NCI-H1048 (cell line): ENCODE measurements around the gene DLX2.

ENCODE experiments used
- DNase-seq: peaks from one replicate; lab custom pipeline; 2025; lab: John Stamatoyannopoulos, UW

Gene DLX2

GRCh38 chr2:172094294-172095145 is 8.2 kb downstream of the DLX2 start:
- DNase-seq: no peak

- DNase-seq: no peak
These were observed 9.0 kb downstream of the DLX2 start for GRCh38 chr2:172093416-172094293.

GRCh38 chr2:172092716-172093415 is 9.8 kb downstream of the DLX2 start:
- no peak for DNase-seq

GRCh38 chr2:172091761-172092566 is 10.7 kb downstream of the DLX2 start:
- no peak for DNase-seq

DNA sequence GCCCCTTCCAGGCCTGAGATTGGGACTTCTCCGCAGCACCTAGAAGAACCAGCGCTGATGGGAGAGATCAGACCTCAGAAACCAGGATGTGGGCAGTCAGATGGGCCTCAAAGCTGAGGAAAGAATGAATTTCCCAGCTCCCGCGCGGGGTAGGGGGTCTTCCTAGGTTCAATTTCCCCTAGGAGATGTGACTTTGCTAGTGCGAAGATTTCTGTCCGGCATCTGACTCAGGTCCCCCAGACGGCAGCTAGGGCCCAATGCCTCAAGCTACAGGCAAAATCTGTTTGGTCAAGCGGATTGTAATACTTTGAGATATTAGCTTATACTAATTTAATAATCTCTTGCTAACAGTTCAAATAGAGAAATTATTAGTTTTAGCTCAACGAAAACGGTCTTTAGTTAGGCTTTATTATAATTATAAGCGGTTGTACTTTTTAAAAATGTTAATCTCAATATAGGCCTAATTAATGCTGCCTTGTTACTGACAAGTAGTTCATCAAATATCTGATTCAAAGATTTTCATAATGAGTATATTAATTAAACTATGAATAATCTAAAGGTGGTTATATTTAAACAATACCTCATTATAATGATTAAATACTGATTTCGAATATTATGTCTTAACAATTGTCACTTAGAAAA is 11.6 kb downstream of the DLX2 start:
- DNase-seq: no peak

- no peak for DNase-seq
These were observed 12.4 kb downstream of the DLX2 start for GRCh38 chr2:172090044-172090961.

GRCh38 chr2:172089633-172090032 is 13.1 kb downstream of the DLX2 start:
- no peak for DNase-seq

- no peak for DNase-seq
These were observed 13.6 kb downstream of the DLX2 start for GRCh38 chr2:172089005-172089504.

- no peak for DNase-seq
These were observed 14.3 kb downstream of the DLX2 start for GRCh38 chr2:172088245-172089004.

- no peak for DNase-seq
These were observed 14.9 kb downstream of the DLX2 start for GRCh38 chr2:172087780-172088244.

DNA sequence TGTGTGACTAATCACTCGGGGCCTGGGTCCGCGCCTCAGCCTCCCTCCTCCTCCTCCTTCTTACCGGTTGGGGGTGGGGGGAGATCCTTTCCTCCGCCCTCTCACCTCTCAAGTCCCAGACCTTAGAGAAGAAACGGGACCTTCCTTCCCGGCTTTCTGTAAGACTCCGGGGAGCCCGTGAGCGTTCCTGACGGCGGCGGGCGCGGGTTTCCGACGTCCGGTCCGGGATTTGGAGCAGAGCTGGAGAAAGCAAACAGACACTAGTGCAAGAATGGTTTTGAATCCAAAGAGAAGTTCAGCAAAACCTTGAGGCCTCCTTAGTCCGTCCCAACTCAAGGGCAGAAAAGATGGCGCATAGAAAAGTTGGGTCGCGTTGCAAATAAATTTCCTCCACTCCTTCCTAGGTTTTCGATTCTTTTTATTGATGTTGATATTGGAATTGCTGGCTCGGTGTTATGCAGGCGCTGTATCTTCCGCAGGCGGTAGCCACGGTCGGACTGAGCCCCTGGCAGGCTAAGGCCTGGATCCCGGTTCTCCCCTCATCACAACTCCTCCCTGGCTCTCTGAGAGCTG is 15.4 kb downstream of the DLX2 start:
- no peak for DNase-seq

DNA sequence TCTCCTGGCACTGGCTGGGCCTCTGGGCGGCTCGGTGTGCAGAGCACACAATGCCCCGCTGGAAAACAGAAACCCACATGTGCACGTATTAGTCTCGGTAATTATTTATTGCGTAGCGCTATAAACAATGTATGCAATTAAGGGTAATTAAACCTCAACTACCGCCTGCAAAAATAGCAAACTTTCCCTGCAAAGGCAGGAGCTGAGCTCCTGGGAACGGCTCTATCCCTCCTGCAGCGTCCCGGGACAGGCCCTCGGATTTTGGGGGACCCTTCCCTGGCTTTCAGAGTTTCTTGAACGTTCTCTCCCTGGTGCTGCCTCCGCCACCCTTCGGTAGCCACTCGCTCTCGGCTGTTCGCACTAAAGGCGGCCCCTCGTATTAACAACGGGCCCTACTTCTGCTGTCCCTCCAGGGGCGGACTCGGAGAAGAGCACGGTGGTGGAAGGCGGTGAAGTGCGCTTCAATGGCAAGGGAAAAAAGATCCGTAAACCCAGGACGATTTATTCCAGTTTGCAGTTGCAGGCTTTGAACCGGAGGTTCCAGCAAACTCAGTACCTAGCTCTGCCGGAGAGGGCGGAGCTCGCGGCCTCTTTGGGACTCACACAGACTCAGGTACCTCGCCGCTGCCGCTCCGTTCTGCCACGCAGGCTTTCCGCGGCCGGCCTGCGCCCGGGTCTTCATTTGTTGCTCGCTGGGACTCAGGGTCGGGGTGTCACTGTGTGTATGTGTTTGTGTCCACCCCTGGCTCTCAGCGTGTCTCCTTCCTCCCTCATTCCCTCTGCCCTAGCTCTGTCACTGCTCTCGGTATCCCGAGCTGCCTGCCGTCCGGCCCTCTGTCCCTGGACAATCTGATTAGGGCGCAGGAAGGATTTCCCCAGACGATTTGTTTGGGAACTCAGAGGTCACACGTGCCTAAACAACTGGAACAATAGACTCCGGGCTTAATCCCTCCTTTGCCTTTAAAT is 16.2 kb downstream of the DLX2 start:
- DNase-seq: no peak

- DNase-seq: no peak
These were observed 17.1 kb downstream of the DLX2 start, which contains the start of gene DLX1 for GRCh38 chr2:172085460-172086159. TSS of gene DLX1 (plus strand) at chr2:172085507. CDS start at chr2:172085678, 171 bp downstream.

DNA sequence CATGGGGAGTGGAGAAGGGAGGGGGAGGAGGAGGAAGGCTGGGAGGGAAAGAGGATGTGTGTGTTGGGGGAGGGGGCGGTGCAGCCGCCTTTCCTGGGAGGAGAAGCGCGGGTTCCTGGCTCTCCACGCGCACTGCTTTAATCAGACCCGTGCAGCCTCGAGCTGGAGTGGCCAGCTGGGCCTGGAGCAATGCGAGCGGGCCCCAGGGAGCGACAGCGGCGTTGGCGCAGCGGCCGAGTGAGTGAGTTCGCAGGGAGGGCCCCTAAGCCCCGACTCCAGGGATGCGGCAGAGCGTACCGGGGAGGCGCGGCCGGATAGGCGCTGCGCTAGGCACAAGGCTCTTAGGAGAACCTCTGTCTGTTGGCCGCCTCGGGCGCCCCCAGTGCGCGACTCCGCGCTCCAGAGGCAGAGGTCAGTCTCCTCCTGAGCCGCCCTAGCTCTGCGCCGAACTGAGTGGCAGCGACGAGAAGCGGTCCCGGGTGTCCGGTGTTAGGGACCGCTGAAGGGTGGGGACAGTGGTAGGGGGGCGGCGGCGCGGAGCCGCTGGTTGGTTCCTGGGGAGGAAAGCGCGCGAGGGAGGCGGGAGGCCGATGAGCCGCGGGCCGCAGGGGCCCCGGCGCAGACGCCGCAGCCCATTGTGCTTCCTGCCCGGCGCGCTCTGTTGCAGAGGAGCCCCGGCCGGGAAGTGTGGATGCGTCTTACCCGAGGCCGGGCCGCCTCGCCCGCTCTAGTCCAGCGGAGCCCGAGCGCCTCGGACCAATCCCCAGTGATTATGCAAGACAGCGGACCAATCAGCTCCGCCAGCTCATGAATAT is 17.8 kb downstream of the DLX2 start:
- peak; percentile 86 for DNase-seq

DNA sequence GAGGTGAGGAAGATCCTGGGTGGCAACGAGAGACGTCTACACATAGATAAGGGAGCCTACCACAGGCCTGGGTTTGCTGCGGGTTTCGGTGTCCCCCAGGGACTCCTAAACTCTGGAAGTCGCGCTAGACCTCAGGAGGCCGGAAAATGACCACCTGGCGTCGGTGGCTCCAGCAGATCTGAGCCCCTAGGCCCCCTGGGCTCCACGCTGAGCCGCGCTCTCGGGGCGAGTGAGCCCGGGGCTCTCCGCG is 18.4 kb downstream of the DLX2 start:
- DNase-seq: no peak
